Anterior cingulate cortex (tissue), 58 donors: ENCODE results near the gene GRAP.
"Not testable (repeated sequence)": the region's sequence is repeated elsewhere in the genome, so short reads cannot be mapped to it uniquely, and the experiment has no call there.

Experiments used
- DNase-seq, 58 donors: peaks; one replicate each; lab custom pipeline; 2025; lab: John Stamatoyannopoulos, UW

The GRAP gene

DNA sequence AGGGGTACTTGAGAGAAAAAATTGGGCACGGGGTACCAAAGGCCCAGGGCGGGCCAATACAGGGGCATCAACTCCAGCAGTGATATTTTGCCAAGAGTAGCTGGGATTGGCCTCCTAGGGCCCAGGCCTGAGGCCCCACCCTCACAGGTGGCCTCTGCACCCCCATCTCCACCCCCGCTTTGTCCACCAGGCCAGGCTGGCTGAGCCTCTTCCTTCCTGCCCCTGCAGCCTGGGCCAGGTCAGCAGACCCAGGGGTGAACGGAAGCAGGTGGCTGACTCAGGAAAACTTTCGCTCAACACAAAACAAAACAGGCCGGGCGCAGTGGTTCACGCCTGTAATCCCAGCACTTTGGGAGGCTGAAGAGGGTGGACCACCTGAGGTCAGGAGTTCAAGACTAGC, 3.7 kb downstream of the GRAP start:
- DNase-seq: not testable (repeated sequence)

GRCh38 chr17:19042369-19042768, 4.4 kb downstream of the GRAP start:
- not testable (repeated sequence) for DNase-seq

DNA sequence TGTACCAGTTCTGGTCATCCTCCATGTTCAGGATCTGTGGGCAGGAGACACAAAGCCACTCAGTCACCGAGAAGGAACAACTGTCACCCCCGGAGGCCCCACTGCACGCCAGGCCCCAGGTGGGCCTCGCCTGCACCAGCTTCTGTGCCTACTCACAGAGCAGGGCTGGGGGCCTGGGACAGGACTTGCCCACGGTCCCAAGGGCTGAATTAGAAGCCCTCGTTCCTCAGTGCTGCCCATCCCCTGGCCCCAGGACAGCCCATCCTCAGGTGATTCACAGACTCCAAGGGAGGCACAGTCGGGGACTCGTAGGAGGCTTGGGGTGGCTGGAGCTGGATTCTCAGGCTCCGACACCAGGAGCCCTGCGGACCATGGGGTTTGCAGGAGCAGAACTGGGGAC, 4.9 kb downstream of the GRAP start:
- not testable (repeated sequence) for DNase-seq

GRCh38 chr17:19040350-19040749, 6.4 kb downstream of the GRAP start:
- not testable (repeated sequence) for DNase-seq

GRCh38 chr17:19038730-19039129, 8.0 kb downstream of the GRAP start:
- DNase-seq: not testable (repeated sequence)

DNA sequence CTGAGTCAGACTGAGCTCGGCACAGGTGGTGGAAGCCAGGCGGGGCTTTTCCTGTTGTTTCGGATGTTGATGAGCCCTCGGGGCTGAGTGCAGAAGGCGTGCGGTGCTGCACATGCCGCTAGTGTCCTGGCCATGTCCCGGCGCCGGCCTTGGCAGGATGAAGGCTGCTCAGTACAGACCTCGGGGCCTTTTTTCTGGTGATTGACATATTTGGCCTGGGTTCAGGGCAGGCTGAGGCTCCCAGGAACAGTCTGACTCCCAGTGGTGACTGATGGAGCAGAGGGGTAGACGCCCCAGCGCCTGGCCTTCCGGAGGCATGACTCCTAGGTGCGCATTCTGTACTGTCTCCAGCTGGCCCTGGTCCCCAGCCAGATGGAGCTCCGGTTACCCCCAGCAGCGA, 8.8 kb downstream of the GRAP start:
- DNase-seq: not testable (repeated sequence)

DNA sequence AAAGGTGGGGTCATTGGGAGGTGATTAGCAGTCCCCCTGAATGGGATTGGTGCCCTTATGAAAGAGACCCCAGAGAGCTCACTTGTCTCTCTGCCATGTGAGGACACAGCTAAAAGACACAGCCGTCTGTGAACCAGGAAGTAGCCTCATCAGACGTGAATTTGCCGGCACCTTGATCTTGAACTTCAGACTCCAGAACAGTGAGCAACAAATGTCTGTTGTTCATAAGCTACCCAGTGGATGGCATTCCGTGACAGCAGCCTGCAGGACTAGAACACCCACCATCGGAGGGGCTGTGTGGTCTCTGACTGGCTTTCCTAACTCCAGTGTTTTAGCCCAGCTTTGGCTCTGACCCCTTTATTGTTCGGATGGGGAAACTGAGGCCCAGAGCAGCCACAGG, 9.2 kb downstream of the GRAP start:
- DNase-seq: not testable (repeated sequence)

GRCh38 chr17:19036186-19036585, 10.6 kb downstream of the GRAP start:
- DNase-seq: not testable (repeated sequence)

- DNase-seq: not testable (repeated sequence)
These were observed 14.3 kb downstream of the GRAP start for GRCh38 chr17:19032377-19032988.

DNA sequence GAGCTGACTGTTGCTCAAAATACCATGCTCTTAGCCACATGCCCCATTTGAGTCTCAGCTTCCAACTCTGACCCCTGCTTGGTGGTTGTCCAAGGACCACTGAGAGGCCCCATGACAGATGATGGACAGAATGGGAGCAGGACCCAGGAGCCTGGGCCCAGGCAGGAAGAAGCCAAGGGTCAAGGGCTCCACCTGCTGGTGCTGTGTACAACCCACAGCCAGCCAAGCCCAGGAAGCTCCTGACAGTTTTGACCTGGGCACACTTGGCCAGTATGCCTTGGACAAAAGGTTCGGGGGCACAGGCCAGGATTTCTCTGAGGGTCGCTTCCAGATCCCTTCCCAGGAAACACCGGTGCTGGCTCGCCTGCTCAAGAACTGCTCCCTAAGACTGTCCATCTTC, 15.0 kb downstream of the GRAP start:
- DNase-seq: not testable (repeated sequence)

GRCh38 chr17:19030771-19031449, 15.8 kb downstream of the GRAP start:
- DNase-seq: not testable (repeated sequence)

GRCh38 chr17:19029740-19030139, 17.0 kb downstream of the GRAP start:
- not testable (repeated sequence) for DNase-seq

DNA sequence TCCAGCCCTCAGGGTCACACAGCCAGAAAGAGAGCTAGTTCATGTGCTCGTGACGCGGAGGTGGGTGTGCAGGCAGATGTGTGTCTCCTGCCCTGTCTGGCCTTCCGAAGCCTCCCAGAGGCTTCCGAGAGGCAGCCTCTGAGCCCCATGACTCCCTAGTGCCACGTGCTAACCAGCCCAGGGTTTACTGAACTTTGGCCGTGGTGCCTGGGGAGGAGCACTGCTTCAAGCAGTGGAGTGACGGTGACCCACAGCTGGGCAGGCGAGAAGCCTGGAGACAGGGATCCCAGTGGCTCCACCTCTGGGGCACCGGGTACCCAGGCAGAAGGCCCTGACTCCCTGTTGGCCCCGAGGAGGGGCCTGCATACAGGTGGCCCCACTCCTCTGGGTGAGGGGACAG, 18.1 kb downstream of the GRAP start:
- not testable (repeated sequence) for DNase-seq

- DNase-seq: no peak
These were observed 22.4 kb downstream of the GRAP start for GRCh38 chr17:19024101-19025078.

GRCh38 chr17:19023209-19023999, 23.4 kb downstream of the GRAP start:
- DNase-seq: no peak

DNA sequence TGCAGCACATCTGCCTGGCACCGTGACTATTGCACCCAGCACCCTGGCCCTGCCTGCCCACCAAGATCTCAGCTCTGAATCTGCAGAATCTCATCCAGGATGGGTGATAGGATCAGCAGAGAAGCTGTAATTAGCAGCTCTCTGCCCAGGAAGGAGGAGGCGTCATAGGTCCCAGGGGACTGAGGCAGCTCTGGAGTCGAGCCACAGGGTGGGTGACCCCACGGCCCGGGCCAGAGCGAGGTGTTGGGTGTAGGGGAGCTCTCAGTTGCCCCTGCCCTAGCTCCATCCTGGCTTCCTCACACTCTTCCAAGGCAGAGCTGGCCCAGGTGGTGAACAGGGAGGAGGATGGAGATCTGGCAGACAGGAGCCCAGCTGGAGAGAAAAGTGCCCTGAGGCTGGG, 24.0 kb downstream of the GRAP start:
- no peak for DNase-seq

DNA sequence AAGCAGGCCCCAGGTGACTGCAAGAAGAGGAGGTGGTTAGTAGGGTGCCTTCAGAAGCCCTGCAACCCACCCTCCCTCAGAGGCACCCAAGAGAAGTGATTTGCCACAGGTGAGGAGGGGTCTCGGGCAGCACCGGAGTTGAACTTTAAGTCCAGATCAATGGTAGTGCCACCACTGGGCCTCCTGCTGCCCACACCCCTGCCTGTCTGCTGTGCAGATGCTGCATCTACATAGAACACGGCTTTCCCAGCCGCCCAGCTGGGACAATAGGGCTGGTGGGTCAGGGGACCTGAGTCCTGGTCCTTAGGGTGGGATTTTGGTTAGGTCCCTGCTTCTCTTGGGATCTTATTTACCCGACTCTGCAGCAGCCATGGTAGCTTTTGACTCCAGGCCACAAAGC, 24.6 kb downstream of the GRAP start:
- no peak for DNase-seq

GRCh38 chr17:19021622-19022083, 25.1 kb downstream of the GRAP start:
- no peak for DNase-seq

GRCh38 chr17:19021011-19021621, 25.6 kb downstream of the GRAP start:
- DNase-seq: not testable (repeated sequence)

DNA sequence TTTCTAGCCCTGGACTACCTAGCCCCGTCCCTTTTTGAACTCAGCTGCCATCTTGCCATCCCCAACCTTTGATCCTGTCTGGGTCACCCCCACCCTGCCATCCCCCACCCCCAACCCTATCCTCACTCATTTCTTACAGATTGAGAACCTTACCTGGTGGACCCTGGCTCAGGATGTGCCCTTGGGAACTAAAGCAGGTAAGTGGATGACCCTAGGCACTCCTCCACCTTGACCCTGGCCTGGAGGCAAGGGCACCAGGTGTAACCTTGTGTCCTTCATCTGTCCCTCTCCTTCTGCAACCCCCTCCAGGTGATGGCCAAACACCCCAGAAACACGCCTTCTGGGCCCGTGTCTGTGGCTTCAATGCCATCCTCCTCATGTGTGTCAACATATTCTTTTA, 26.7 kb downstream of the GRAP start:
- DNase-seq: no peak
